ENCODE data around the gene EEF1AKMT4.
A peak's percentile ranks its signal among the peaks of the same experiment; 100 is the strongest.

Gene EEF1AKMT4

DNA sequence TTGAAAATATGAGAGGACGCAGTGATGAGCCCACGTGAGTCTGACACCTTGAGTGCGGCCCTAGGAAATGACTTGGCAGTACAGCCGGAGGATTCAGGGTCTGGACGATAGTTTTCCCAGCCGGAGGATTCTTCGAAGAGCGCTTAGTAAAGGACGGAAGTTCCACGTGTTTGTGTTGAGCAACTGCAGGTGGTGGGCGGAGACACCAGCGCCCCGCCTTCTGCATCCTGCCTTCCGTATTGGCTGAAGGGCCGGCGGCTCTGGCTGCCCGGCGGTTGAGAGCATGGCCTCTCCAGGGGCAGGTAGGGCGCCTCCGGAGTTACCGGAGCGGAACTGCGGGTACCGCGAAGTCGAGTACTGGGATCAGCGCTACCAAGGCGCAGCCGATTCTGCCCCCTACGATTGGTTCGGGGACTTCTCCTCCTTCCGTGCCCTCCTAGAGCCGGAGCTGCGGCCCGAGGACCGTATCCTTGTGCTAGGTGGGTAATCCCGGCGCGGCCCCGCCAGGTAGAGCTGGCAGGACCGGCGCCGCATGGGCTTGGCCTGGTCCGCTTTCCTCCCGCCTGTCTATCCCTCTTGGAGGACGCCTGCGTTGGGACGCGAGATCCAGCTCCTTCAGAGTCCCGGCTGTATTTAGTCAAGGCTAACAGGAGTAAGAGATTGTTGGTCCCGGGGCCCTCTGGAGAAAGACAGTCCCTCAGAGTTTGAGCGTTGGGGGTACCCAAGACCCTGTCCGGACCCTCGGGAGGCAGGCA is at the start of gene EEF1AKMT4:
Gene EEF1AKMT4 (plus strand): TSS at position 261 of the 755 bp plus-strand sequence. CDS start 23 bp downstream, at position 284.
- DNase-seq (ENCODE audit: low spot score), result peak; percentile 97

DNA sequence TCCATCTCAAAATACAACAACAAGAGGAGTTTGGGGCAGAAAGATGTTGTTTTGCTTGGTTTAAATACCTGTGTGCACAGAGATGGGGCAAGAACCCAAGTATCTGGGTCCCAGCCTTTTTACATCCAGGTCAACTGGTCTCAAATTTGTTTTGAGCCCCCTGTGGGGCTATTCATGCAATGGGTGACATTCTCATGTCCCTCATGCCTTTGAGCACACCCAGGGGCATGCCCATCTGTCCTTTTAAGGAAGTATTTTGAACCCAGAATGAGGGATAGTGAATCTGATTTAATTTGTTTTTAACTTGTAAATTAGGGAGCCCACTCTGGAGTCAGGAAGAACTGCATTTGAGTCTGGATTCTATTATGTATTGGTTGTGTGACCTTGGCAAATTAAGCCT is 48.6 kb upstream of the EEF1AKMT4 start:
- no peak for DNase-seq (ENCODE audit: low spot score)

DNA sequence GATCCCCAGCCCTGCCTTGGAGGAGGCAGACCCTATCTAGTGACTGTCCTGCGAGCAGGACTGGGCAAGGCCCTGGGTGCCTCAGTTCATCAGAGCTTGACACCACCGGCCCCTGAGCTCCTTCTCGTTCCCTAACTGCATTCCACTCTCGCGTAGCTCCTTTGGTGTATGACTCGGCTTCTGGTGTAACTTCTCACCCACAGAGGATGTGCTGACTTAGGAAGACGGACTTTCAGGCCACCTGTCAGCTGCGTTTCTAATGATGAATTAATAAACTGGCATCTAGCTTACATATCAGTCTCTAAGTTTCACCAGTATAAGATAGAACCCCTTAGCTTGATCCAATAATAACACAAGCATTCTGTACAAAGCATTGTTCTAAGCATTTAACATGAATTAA is 45.9 kb upstream of the EEF1AKMT4 start:
- DNase-seq (ENCODE audit: low spot score), result no peak

DNA sequence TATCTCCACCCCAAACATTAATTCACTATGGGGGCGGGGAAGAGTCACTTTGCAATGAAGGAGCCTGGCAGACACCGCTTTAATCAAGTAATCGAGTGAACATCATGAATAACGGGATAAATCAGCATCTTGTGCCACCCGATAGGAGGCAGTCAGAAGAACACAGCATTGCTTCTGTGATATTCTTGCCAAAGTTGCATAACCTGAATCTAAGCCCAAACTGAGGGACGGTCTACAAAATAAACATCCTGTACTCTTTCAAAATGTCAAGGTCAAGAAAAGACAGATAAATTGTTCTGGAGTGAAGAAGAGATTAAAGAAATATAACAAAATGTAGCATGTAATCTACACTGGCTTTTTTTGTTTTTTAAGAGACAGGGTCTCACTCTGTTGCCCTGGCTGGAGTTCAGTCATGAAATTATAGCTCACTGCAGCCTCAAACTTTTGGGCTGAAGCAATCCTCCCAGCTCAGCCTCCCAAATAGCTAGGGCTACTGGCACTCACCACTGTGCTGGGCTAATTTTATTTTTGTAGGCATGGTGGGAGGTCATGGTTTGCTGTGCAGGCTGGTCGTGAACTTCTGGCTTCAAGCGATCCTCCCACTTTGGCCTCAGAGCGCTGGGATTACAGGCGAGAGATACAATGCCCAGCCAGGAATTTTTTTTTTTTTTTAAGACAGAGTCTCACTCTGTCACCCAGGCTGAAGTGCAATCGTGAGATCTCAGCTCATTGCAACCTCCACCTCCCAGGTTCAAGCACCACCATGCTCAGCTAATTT is 40.1 kb upstream of the EEF1AKMT4 start:
- DNase-seq (ENCODE audit: low spot score), result no peak

DNA sequence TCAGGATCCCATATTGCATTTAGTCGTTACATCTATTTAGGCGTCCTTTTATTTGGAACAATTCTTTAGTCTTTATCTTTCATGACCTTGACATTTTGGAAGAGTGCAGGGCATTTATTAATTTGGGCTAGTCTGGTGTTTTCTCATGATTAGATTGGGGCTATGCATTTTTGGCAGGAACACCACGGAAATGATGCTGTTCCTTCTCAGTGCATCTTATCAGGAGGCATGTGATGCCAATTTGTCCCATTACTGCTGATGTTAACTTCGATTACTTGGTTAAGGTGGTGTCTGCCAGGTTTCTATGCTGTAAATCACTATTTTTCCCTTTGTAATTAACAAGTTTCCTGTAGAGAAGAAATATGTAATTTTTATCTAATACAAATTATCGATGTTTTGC is 38.2 kb upstream of the EEF1AKMT4 start:
- no peak for DNase-seq (ENCODE audit: low spot score)

DNA sequence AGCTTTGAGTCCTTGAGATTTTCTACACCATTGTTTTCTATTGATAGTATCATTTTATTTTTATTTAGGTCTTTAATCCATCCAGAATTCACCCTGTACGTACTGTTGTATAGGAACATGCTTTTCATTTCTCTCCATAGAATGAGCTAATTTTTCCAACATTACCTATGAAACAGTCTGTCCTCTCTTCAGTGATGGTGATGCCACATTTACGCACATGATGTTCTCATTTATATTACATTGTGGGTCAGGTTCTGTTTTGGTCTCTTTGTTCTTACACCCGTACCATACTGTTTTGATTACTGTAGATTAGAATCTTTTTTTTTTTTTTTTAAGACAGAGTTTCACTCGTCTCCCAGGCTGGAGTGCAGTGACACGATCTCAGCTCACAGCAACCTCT is 37.8 kb upstream of the EEF1AKMT4 start:
- no peak for DNase-seq (ENCODE audit: low spot score)

DNA sequence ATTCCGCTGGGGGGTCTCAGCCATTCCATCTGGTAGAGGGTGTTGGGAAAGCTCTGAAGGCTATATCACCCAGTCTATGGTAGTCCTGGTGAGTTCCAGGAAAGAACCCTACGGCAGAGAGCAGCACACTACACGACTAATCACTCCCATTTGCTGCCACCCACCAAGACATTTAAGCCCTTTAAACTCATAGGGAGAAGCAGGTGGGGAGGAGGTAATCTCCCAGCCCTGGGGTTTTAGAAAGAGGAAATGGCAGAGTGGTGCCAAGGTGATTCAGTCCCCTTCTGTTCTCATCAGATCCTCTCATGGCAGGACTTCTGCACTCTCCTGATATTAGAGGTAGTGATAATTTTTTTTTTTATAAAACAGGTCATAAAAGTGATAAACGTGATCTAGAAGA is 30.7 kb upstream of the EEF1AKMT4 start:
- no peak for DNase-seq (ENCODE audit: low spot score)

DNA sequence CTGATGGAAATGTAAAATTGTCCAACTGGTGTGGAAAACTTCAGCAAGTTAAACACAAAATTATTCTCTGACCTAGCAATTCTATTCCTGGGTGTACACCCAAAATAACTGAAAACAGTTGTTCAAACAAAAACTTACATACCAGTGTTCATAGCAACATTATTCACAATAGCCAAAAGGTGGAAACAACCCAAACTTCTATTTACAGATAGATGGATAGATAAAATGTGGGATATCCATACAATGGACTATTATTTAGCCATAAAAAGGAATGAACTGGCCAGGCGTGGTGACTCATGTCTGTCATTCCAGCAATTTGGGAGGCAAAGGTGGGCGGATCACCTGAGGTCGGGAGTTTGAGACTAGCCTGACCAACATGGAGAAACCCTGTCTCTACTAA is 27.0 kb upstream of the EEF1AKMT4 start:
- DNase-seq (ENCODE audit: low spot score), result no peak

DNA sequence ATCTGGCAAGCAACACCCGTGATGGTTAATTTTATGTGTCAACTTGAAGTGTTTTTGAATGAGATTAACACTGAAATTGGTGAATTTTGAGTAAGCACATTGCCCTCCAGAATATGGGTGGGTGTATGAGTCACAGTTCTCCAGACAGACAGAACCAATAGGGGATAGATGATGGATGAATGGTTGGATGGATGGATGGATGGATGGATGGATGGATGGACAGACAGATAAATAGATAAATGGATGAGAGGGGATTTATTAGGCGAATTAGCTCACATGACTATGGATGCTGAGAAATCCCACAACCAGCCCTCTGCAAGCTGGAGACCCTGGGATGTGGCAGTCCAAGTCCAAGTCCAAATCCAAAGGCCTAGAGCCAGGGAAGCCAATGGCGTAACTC is 25.5 kb upstream of the EEF1AKMT4 start:
- no peak for DNase-seq (ENCODE audit: low spot score)

DNA sequence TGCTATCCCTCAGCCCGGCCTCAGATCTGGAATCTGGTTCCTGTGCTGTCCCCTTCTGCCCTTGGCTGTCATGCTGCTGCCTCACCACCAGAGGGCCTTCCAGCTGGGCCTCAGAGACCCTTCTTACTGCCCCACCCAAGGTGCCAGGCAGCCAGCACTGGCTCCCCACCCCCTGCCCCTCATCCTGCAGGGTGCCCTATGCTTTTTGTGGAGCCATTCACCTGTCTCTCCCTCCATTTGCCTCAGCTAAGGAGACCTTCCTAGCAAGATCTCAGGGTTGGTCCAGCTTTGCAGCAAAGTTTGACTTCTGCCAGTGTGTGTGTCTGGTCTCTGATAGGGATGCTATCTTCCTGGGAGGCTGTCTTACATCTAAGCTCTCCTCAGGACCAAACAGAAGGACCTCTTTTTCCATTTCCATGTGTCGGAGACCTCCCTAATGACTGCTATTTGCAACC is 22.0 kb upstream of the EEF1AKMT4 start:
- peak; percentile 62 for DNase-seq (ENCODE audit: low spot score)

DNA sequence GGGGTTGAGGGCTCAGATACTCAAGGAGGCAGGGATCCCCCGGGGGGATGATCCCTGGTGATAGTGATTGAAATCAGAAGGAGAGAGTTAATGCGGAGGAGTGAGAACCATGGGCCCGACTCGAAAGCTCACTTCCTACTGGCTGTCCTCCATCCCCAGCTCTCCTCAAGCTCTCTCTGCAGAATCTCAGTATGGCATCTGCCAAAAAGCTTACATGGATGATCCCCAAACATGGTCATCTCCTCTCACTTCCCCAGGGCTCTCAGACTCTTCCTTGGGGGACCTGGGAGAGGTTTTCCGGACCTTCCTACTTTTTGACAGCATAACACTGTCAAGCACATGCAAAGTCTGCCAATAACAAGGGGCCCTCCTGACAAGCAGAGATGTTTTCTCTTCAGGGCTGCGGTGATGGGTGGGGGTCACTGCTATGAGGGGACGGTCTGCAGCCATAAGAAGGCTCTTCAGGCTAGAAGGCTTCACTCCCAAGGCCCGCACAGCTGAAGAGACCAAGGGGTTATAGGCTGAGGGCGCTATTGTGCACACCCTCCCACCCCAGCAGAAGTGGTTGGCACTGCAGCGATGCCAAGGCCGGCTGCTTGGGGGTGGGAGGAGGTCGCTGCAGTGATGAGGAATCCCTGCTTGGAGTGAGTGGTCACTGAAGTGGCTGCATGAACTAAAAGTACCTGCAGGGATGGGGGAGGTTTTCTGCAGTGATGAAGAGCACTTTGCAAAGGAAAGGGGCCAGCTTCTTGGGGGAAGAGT is 20.9 kb upstream of the EEF1AKMT4 start:
- DNase-seq (ENCODE audit: low spot score), result no peak

DNA sequence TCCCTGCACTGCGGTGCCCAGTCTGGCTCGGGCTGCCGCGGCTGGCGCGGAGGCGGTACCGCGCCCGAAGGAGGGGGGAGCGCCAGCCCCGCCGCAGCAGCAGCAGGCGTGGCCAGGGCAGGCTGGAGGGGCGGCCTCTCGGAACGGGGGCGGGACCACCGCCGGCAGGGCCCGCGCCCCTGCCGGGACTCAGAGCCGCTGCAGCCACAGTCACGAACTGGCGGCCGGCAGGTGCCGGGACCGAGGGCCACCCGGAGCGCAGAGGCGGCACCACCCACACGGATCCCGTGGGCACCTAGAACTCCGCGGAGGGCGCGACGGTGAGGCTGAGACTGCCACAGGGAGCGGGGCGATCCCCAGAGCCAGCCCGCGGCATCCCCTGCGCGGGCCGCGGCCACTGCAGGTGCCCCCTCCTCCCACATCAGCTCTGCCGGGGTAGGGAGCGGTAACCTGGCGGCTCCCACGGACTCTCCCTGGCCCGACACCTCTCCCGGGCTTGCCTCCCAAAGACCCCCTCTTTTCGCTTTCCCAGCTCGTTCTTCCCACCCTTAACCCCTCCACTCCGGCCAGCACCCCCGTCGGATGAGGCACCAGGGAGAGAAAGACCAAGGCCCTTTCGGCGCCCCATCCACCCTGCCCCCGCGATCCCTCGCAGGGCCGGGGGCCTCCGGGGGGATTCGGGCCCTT is 19.9 kb upstream of the EEF1AKMT4 start, which contains the start of gene VWA5B2:
Gene VWA5B2 (plus strand): TSS at position 192 of the 687 bp plus-strand sequence. CDS start 944 bp downstream, outside the sequence.
- peak; percentile 86 for DNase-seq (ENCODE audit: low spot score)

DNA sequence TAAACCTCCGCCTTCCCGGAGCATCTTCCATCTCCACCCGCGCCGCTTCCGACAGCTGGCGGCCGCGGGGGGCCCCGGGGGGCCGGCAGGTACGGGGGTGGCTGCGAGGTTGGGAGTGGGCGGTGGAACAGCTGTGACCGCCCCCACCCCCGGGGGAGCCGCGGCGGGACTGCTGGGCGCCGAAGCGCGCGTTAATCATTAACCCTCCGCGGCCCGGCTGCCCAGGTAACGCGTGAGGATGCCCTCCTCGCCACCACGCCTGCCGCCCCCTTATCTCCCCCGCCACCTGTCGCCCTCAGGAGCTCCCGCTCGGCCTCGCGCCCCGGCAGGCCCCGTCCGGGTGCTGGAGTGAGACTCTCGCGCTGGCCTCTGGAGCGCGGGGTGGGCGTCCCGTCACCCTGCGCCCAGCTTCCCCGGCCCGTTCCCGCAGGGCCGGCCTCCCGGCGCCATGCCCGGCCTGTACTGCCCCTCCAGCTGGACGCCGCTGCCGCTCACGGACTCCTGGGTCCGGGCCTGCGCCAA is 19.3 kb upstream of the EEF1AKMT4 start:
- no peak for DNase-seq (ENCODE audit: low spot score)

DNA sequence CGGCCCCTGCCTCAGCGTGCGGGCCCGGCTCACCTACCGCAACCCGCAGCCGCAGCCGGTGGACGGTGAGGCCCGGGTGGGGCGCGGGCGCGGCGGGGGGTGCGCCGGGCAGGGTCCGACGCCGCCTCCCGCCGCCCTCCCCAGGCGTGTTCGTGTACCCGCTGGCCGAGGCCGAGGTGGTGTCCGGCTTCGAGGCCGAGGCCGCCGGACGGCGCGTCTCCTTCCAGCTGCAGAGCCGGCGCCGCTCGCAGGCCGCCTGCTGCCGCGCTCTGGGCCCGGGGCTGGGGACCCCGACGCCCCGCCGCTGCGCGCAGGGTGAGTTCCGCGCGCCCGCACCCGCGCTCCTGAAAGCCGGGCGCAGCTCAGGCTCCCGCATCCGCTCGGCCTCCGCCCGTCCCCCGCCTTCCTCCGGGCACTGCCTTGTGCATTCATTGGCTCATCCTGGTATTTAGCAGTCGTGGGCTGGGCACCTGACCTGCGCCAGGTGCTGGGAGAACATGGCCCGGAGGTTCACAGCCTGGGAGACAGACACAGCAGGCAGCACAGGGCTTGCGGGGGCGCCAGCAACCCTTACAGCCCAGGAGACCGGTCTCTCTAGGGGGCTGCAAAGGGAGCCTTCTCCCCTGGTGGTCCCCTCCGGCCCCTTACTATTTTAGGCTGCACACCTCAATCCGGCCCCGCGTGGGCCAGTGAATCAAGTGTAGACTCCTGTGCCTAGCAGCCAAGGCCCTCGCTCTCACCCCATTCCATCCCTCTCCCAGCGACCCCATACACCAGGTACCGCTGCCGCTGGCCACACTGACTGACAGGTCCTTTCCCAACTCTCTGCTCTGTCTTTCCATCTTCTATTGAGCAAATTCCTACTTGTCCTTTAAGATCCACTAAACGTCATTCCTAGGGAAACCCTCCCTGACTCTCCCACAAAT is 18.6 kb upstream of the EEF1AKMT4 start:
- DNase-seq (ENCODE audit: low spot score), result no peak

DNA sequence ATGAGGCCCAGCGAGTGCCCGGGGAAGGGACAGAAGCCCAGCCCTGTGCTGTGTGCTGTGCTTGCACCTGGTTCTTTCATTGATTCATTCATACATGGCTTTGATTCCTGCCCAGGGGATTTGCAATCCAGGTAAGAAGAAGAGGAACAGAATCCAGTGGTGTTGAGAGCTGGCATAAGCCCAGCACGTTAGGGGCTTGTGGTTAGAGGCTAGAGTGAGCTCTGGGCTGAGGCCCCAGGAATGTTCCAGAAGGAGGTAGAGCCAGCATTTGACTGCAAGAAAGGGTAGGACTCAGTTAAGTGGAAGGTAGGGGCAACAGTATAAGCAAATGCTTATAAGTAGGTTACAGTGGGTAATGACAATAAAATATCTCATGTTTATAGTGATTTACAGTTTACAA is 17.8 kb upstream of the EEF1AKMT4 start:
- DNase-seq (ENCODE audit: low spot score), result no peak

DNA sequence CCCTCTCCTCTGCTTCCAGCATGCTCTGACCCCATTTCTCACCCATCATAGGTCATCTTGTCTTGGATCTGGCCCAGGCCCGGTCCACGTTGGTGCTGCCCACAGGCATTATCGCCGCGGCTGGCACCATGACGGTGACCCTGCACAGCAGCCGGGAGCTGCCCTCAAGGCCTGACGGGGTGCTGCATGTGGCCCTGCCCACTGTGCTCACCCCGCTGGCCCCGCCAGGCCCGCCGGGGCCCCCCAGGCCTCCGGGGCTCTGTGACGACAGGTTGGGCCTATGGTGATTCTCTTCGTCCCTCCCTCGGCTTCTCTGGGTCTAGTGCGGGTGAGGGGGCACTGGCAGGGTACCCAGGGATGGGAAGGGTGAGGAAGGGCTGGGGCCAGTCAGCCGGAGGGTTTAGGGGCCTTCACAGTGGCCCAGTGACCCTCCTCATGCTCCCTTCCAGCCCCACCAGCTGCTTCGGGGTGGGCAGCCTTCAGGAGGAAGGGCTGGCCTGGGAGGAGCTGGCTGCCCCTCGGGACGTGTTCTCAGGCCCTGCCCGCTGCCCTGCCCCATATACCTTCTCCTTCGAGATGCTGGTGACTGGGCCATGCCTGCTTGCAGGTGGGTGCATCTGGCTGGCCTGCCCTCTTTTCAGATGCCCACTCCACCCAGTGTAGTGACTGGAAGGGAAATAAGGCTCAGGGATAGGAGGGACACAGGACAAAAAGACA is 16.2 kb upstream of the EEF1AKMT4 start:
- no peak for DNase-seq (ENCODE audit: low spot score)

DNA sequence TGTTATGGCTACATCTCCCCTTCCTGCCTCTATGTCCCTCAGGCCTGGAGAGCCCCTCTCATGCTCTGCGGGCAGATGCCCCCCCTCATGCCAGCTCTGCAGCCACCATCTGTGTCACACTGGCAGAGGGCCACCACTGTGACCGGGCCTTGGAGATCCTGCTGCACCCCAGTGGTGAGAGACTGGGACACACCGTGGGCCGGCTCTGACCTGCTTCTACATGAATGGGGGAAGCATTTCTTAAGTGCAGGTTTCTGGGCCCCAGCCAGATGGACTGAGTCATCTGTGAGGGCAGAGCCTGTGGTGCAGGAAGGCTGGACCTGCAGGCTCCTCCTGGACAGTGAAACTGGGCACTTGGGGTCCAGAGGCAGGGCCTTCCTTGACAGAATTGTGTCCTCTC is 15.2 kb upstream of the EEF1AKMT4 start:
- no peak for DNase-seq (ENCODE audit: low spot score)

DNA sequence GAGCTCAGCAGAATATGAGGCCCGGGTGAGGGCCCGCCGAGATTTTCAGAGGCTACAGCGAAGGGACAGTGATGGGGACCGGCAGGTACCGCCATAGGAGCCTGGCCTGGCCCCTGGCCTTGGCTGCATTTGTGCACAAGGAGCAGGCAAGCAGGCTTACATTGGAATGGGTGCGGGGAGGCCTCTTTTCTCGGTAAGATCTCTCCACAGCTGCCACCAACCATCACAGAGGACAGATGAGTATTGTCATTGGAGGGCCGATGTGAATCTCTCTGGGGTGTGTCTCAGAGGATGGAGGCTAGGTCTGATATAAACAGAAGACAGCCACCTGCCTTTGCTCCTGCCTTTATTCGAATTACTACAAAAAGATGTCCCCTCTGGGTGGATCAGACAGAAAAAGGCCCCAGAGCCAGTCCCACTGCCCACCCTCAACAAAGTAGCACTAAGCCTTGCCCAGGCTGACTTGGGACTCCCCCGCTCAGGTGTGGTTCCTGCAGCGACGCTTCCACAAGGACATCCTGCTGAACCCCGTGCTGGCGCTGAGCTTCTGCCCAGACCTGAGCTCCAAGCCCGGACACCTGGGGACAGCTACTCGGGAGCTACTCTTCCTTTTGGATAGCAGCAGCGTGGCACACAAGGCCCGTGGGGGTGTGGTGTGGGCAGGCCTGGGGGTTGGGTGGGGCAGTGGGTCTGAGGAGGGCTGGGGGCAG is 14.6 kb upstream of the EEF1AKMT4 start:
- no peak for DNase-seq (ENCODE audit: low spot score)

DNA sequence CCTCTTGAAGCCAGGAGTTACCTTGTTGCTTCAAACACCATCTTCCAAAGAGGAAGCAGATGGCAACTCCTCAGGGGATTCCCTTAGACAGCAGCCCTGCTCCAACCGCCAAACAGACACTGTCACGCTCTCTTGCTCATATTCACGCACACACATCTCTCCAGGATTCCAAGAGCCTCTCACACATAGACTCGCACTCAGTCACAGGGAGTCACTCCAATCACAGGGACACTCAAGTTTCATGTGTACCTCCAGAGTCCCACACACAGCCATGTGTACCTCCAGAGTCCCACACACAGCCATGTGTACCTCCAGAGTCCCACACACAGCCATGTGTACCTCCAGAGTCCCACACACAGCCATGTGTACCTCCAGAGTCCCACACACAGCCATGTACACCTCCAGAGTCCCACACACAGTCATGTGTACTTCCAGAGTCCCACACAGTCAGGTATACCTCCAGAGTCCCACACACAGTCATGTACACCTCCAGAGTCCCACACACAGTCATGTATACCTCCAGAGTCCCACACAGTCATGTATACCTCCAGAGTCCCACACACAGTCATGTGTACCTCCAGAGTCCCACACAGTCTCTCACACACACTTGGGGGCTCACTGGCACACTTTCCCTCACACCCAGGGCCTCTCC is 14.0 kb upstream of the EEF1AKMT4 start:
- DNase-seq (ENCODE audit: low spot score), result no peak
